Activated naive CD8-positive, alpha-beta T cell (primary cell): Measurements from ENCODE around the gene CDC27.

Source experiments
- H3K27ac Mint-ChIP-seq: one replicate; pipeline ENCODE4 v1.8.0; 2021; ENCODE audit warnings: mixed read lengths
- H3K27me3 Mint-ChIP-seq: one replicate; pipeline ENCODE4 v1.8.0; 2021; ENCODE audit warnings: mixed read lengths
- H3K36me3 Mint-ChIP-seq: one replicate; pipeline ENCODE4 v1.8.0; 2021; ENCODE audit warnings: mixed read lengths
- H3K4me1 Mint-ChIP-seq: one replicate; pipeline ENCODE4 v1.8.0; 2021; ENCODE audit warnings: low read depth, mixed read lengths
- H3K4me3 Mint-ChIP-seq: one replicate; pipeline ENCODE4 v1.8.0; 2021; ENCODE audit warnings: mild to moderate bottlenecking, mixed read lengths
- H3K9me3 Mint-ChIP-seq: one replicate; pipeline ENCODE4 v1.8.0; 2021; ENCODE audit warnings: low read depth, mixed read lengths

The CDC27 gene

GRCh38 chr17:47188876-47189731 is at the start of gene CDC27:
CDC27 (minus strand) TSS chr17:47189295; CDS start chr17:47189172, 123 bp downstream.
- Mint-ChIP-seq H3K27ac (peak within 1 kb of the TSS; percentile 88), H3K36me3 (peaks cover 4% of the 10 kb centered on the region), H3K4me1 (peaks cover 41% of the 10 kb centered on the region), H3K27me3 (no peaks in the 10 kb centered on the region), H3K4me3 (peak within 1 kb of the TSS; percentile 95), H3K9me3 (no peaks in the 10 kb centered on the region)

GRCh38 chr17:47238321-47239010 is 49.4 kb upstream of the CDC27 start:
- Mint-ChIP-seq H3K4me1 (peaks cover 4% of the 10 kb centered on the region), H3K36me3 (no peaks in the 10 kb centered on the region), H3K27me3 (no peaks in the 10 kb centered on the region), H3K9me3 (no peaks in the 10 kb centered on the region), H3K4me3 (no peak overlapping the region), H3K27ac (no peak overlapping the region)

GRCh38 chr17:47237841-47238240 is 48.7 kb upstream of the CDC27 start:
- Mint-ChIP-seq H3K27me3 (no peaks in the 10 kb centered on the region), H3K27ac (no peak overlapping the region), H3K4me1 (peaks cover 4% of the 10 kb centered on the region), H3K4me3 (no peak overlapping the region), H3K36me3 (no peaks in the 10 kb centered on the region), H3K9me3 (no peaks in the 10 kb centered on the region)

GRCh38 chr17:47235923-47236322 is 46.8 kb upstream of the CDC27 start:
- H3K9me3 Mint-ChIP-seq, result no peaks in the 10 kb centered on the region
- no peak overlapping the region for H3K4me3 Mint-ChIP-seq
- H3K27ac Mint-ChIP-seq, result no peak overlapping the region
- H3K36me3 Mint-ChIP-seq, result no peaks in the 10 kb centered on the region
- peaks cover 4% of the 10 kb centered on the region for H3K4me1 Mint-ChIP-seq
- H3K27me3 Mint-ChIP-seq, result peaks cover 2% of the 10 kb centered on the region

- Mint-ChIP-seq H3K27ac (no peak overlapping the region), H3K9me3 (no peaks in the 10 kb centered on the region), H3K36me3 (no peaks in the 10 kb centered on the region), H3K4me1 (peaks cover 2% of the 10 kb centered on the region), H3K4me3 (no peak overlapping the region), H3K27me3 (peaks cover 5% of the 10 kb centered on the region)
Observed at GRCh38 chr17:47235506-47235905, 46.4 kb upstream of the CDC27 start.

GRCh38 chr17:47232465-47232864 is 43.4 kb upstream of the CDC27 start:
- Mint-ChIP-seq H3K4me1 (peaks cover 11% of the 10 kb centered on the region), H3K27ac (no peak overlapping the region), H3K27me3 (peaks cover 5% of the 10 kb centered on the region), H3K9me3 (no peaks in the 10 kb centered on the region), H3K36me3 (no peaks in the 10 kb centered on the region), H3K4me3 (no peak overlapping the region)

- Mint-ChIP-seq H3K27me3 (peaks cover 5% of the 10 kb centered on the region), H3K4me3 (no peak overlapping the region), H3K4me1 (peaks cover 11% of the 10 kb centered on the region), H3K36me3 (no peaks in the 10 kb centered on the region), H3K9me3 (no peaks in the 10 kb centered on the region), H3K27ac (no peak overlapping the region)
Observed at GRCh38 chr17:47231866-47232265, 42.8 kb upstream of the CDC27 start.

GRCh38 chr17:47231334-47231733 is 42.2 kb upstream of the CDC27 start:
- Mint-ChIP-seq H3K36me3 (no peaks in the 10 kb centered on the region), H3K27ac (no peak overlapping the region), H3K9me3 (no peaks in the 10 kb centered on the region), H3K4me1 (peaks cover 11% of the 10 kb centered on the region), H3K27me3 (peaks cover 5% of the 10 kb centered on the region), H3K4me3 (no peak overlapping the region)

- Mint-ChIP-seq H3K27me3 (peaks cover 5% of the 10 kb centered on the region), H3K9me3 (no peaks in the 10 kb centered on the region), H3K27ac (no peak overlapping the region), H3K36me3 (no peaks in the 10 kb centered on the region), H3K4me1 (peaks cover 11% of the 10 kb centered on the region), H3K4me3 (no peak overlapping the region)
Observed at GRCh38 chr17:47230864-47231263, 41.8 kb upstream of the CDC27 start.

- Mint-ChIP-seq H3K4me3 (peak overlapping the region; percentile 73), H3K9me3 (no peaks in the 10 kb centered on the region), H3K36me3 (no peaks in the 10 kb centered on the region), H3K27ac (no peak overlapping the region), H3K4me1 (peaks cover 11% of the 10 kb centered on the region), H3K27me3 (peaks cover 5% of the 10 kb centered on the region)
Observed at GRCh38 chr17:47229535-47230443, 40.7 kb upstream of the CDC27 start.

- peaks cover 11% of the 10 kb centered on the region for H3K4me1 Mint-ChIP-seq
- peaks cover 5% of the 10 kb centered on the region for H3K27me3 Mint-ChIP-seq
- H3K4me3 Mint-ChIP-seq, result no peak overlapping the region
- no peak overlapping the region for H3K27ac Mint-ChIP-seq
- H3K36me3 Mint-ChIP-seq, result no peaks in the 10 kb centered on the region
- peaks cover 4% of the 10 kb centered on the region for H3K9me3 Mint-ChIP-seq
Observed at GRCh38 chr17:47227862-47228261, 38.8 kb upstream of the CDC27 start.

GRCh38 chr17:47225911-47226688 is 37.0 kb upstream of the CDC27 start:
- peaks cover 17% of the 10 kb centered on the region for H3K4me1 Mint-ChIP-seq
- H3K9me3 Mint-ChIP-seq, result peaks cover 4% of the 10 kb centered on the region
- no peak overlapping the region for H3K4me3 Mint-ChIP-seq
- no peak overlapping the region for H3K27ac Mint-ChIP-seq
- H3K27me3 Mint-ChIP-seq, result peaks cover 2% of the 10 kb centered on the region
- no peaks in the 10 kb centered on the region for H3K36me3 Mint-ChIP-seq

- H3K4me1 Mint-ChIP-seq, result peaks cover 23% of the 10 kb centered on the region
- no peaks in the 10 kb centered on the region for H3K27me3 Mint-ChIP-seq
- no peak overlapping the region for H3K4me3 Mint-ChIP-seq
- no peak overlapping the region for H3K27ac Mint-ChIP-seq
- no peaks in the 10 kb centered on the region for H3K36me3 Mint-ChIP-seq
- H3K9me3 Mint-ChIP-seq, result peaks cover 4% of the 10 kb centered on the region
Observed at GRCh38 chr17:47225436-47225858, 36.4 kb upstream of the CDC27 start.

- Mint-ChIP-seq H3K4me3 (no peak overlapping the region), H3K9me3 (peaks cover 4% of the 10 kb centered on the region), H3K27me3 (no peaks in the 10 kb centered on the region), H3K4me1 (peaks cover 24% of the 10 kb centered on the region), H3K36me3 (no peaks in the 10 kb centered on the region), H3K27ac (no peak overlapping the region)
Observed at GRCh38 chr17:47224966-47225365, 35.9 kb upstream of the CDC27 start.
